GM19463 (cell line): ENCODE data around the gene EIF1.
"Not testable (repeated sequence)": the region's sequence is repeated elsewhere in the genome, so short reads cannot be mapped to it uniquely, and the experiment has no call there.

ENCODE experiments used
- ATAC-seq: cut with Tn5 transposase; IDR thresholded peaks from one replicate; pipeline ENCODE4 v1.9.1; 2021; ENCODE audit warnings: mild to moderate bottlenecking, moderate library complexity; ENCODE audit not compliant: unreplicated experiment

EIF1 gene

GRCh38 chr17:41688641-41689496 lies at the start of gene EIF1:
Gene EIF1, plus strand, starts transcription at chr17:41688885. Its CDS starts 154 bp downstream, at chr17:41689039.
- peak; percentile 69 for ATAC-seq

DNA sequence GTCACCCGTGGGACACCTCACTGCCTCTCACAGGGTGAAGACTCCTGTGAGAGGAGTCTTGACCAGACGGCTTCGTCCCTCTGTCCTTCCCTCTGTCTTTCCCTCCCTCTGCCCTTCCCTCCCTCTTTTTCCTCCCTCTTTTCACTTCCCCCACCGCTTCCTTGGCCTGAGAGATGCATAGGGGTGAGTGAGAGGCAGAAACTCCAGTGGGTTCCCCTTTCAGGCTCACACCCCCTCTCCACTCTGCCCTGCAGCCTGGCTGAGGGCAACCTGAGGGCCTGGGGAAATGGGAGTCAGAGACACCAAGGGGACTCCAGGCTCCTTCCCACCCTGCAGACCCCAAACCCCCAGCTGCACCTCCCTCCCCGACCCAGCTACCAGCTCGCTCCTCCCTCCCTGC lies 49.7 kb upstream of the EIF1 start:
- no peak for ATAC-seq

DNA sequence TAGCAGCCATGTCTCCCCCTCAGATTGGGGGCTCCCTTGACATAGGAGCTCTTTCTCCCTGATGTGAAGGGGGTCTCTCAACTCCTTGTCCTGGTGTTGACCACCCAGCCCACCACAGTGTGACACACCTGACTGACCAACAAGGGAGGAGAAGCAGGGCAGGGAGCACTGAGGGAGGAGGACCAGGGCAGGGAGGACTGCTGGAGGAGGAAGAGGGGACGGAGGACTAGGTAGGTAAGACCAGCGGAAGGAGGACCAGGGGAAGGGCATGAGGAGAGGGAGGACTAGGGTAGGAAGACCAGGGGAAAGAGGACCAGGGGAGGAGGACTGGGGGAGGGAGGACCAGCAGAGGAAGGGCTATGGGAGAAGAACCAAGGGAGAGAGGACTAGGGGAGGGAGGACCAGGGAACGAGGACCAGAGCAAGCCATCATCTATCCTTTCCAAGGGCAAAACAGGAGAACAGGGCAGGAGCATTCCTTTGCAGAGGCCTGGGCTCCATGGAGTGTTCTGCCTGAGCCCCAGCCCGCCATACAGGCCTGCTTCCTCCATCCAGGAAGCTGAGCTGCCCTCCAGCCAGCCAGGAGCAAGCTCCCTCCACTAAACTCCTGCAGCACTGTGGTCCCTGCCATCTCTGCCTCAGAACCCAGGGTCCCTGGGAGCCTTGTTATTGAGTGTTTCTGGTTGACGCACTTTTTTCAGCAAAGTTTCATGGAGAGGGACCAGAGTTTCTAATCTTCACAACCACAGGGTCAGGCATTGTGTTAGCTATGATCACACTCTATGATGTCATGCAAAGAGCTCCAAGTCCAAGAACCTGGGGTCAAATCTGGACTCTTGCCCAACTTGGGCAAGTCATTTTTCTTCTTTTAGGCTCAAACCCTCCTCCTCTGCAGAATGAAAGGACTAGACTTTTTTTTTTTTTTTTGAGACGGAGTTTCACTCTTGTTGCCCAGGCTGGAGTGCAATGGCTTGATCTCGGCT lies 48.9 kb upstream of the EIF1 start:
- no peak for ATAC-seq

DNA sequence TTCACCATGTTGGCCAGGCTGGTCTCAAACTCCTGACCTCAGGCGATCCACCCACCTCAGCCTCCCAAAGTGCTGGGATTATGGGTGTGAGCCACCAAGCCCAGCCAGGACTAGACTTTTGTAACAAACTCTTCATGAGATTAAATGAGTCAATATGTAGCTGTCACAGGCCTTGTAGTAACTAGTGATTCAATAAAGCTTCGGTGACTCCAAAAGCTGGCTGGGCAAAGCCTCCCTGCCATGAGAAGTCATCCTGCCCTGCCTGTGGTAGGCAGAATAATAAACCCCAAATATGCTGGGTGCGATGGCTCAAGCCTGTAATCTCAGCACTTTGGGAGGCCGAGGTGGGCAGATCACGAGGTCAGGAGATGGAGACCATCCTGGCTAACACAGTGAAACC lies 48.1 kb upstream of the EIF1 start:
- not testable (repeated sequence) for ATAC-seq

GRCh38 chr17:41642252-41643156 lies 46.2 kb upstream of the EIF1 start:
- no peak for ATAC-seq

GRCh38 chr17:41647038-41647813 lies 41.5 kb upstream of the EIF1 start:
- ATAC-seq: no peak

DNA sequence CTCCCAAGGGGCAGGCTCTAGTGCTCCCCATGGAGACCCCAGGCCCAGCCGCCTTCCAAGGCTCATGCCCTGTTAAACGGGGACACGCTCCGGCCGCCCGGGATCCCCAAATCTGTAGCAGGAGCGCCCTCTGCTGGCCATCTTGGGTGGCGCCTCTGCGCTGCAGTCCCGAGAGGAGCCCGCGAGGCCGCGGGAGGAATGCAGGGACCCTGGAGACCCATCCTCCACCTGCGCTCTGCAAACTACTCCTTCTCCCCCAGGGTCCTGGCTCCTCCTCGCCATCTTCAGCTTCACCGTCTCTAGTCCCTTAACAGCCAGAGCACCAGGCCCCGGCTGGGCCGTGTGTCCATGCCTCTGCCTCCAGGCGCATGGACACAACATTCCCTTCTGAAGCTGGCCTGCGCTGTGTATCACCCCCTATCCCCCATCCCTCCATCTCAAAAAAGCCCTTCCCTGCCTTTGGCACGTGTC lies 40.7 kb upstream of the EIF1 start:
- ATAC-seq: no peak

DNA sequence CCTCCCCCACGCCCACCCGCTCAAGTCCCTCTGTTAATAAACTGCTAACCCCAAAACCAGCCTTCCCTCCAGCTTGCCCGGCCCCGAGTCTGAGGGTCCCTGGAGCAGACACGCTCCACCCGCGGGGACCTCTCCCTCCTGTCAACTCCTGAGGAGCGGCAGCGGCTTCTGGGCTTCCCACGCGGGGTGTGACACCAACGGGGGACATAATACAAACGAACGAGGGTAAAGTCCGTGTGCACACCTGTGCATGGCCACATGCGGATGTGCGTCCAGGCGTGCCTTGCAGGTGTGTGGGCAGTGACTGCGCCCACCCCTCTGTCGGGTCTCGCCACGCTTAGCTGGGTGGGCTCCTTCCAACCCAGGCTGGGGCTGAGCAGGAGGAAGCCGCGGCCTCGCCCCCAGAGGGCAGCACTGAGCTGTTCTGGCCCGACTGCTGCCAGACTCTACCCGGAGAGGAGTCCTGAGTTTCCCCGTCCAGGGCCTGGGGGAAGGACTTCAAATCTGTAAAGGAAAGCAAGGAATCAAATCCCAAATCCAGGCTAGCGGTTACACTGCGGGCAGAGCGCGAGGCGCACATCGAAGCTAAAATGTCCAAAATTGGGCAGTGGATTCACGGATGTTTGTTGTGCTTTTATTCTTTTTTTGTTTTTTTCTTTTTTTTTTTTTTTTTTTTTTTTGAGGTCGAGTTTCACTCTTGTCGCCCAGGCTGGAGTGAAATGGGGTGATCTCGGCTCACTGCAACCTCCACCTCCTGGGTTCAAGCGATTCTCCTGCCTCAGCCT lies 40.1 kb upstream of the EIF1 start:
- peak; percentile 60 for ATAC-seq

- ATAC-seq: no peak
Measured at GRCh38 chr17:41649923-41650519, 38.7 kb upstream of the EIF1 start.

- ATAC-seq: no peak
Measured at GRCh38 chr17:41650794-41651624, 37.7 kb upstream of the EIF1 start.

- ATAC-seq: no peak
Measured at GRCh38 chr17:41651625-41652460, 36.8 kb upstream of the EIF1 start.

GRCh38 chr17:41652461-41652970 lies 36.2 kb upstream of the EIF1 start:
- no peak for ATAC-seq

- no peak for ATAC-seq
Measured at GRCh38 chr17:41653421-41653820, 35.3 kb upstream of the EIF1 start.

GRCh38 chr17:41653892-41654677 lies 34.6 kb upstream of the EIF1 start:
- no peak for ATAC-seq

- ATAC-seq: no peak
Measured at GRCh38 chr17:41654678-41655607, 33.7 kb upstream of the EIF1 start.
